HT-29 (cell line): Measurements from ENCODE around the gene EMC7. TPM values are rescaled to one million over a fixed set of nuclear protein-coding genes. Genes with fewer than 3 reads are reported as not detected.
"Not testable (repeated sequence)": the region's sequence is repeated elsewhere in the genome, so short reads cannot be mapped to it uniquely, and the experiment has no call there.

Experiments used
- DNase-seq: peaks from one replicate; pipeline ENCODE4 v3.0.0-alpha.2; 2015; ENCODE audit warnings: low spot score
- total RNA-seq: library from RNA; depleted of rRNA; stranded (reverse); fragments of >200 nt; shearing (Covaris generic); gene quantifications from 2 replicates; pipeline ENCODE4 v1.2.3, GENCODE V29; 2014

EMC7 gene
- total RNA-seq, 1 experiment from 2014 or later, result 28.1 TPM

DNA sequence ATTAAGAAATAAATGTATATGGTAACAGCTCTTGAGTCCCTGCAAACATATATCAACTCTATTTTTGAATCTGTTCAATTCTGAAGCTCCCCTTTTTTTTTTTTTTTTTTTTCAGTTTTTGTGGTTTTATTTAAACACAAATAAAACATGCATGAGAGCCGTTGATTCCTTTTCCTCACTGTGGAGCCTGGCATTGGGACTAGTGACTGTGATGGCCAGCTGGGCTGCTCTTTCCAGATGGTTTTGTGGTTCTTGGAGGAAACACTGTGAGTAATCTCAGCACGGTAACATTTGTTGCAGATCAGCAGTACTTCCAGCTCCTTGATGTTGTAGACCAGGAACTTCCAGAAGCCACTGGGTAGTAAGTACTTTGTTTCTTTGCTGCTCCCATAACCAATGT, 15.9 kb downstream of the EMC7 start:
- no peak for DNase-seq

DNA sequence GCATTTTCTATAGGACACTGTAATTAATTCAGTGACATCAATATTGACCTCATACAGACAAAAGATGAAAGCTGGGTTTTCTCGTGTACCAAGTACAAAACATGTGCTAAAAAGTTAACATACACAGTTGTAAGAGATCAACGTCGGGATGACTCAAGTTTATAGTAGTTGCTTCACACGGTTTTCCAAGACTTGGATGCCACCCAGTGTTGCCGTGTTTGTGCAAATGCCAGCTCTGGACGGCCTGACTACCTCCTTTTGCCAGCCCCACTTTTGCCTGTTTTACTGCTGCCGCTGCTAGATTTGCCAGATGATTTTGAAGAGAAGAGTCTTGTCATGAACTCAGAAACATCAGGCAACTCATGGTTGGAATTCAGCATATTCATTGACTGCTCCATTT, 17.6 kb downstream of the EMC7 start:
- no peak for DNase-seq

DNA sequence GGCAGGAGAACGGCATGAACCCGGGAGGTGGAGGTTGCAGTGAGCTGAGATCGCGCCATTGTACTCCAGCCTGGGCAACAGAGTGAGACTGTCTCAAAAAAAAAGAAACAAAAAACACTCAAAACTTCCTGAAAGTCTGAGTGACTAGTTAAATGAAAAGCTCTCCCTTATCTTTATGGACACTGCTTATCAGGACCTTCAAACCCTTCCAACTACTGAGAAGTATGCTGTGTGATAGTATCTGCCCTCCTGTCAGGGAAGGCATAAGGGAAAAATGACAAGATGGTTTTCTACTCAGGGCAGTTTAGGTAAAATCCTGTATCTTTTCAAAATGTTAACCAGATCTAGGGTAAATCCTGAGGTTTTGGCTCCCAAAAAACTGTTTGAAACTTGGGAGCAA, 21.8 kb downstream of the EMC7 start:
- no peak for DNase-seq

DNA sequence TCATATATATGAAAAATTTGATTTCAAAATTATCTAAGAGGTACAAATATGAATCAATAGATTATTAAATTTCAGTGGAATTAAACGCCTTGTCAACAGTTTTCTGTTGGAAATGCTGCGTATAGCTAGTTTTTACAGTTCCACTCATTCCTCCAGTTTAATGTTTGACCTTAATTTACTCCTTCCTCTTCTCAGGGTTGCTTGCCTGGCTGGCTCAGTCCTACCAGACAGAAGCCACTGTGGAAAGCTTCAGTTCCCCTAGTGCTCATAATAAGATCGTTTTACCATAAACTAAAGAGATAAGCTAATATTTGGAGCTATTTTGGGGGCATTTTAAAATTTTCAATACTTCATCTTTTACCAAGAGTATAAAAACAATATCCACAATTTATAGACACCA, 22.8 kb downstream of the EMC7 start:
- DNase-seq, result no peak

DNA sequence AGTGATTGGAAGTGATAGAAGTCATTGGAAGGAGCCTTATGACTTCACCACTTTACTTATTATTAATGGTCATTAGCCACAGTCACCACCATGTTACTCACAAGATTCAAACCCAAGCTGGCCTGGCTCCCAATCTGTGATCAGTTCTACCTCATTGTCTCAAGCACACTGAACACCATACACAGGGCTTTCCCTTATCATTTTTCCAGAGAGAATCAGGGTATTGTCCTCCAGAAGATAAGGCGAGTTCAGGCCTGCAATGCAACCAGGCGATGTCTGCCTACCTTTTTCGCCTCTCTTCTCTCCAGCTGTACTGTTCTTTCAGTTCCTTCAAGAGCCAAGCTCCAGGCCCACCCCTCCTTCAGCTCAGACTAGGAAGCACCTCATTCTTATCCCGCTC, 24.9 kb downstream of the EMC7 start:
- DNase-seq, result no peak

DNA sequence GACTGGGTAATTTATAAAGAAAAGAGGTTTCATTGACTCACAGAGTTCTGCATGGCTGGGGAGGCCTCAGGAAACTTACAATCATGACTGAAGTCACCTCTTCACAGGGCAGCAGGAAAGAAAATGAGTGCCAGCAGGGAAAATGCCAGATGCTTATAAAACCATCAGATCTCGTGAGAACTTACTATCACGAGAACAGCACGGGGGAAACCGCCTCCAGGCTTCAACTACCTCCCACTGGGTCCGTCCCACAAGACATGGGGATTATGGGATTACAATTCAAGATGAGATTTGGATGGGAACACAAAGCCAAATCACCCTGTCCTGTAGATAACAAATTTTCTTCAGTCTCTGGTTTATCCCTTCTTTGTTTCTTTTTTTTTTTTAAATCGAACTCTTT, 31.7 kb downstream of the EMC7 start:
- no peak for DNase-seq

DNA sequence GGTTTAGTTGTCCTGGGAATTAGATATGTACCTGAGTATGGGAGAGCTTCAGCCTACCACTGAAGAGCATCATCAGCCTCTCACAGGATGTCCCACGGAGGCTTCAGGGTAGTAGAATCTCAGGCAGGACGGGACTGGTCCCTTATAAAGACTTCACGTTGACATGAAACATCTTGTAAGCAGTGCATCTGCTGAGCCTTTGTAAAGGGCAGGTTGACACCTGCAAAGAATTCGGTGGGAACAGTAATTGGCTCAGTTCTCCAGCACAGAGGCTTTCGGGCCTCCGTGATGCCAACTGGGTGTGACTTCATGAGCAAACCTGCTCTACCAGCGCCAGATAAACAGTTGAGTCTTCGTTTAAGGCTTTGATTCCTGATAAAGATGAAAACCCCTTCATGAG, 35.7 kb downstream of the EMC7 start:
- no peak for DNase-seq

DNA sequence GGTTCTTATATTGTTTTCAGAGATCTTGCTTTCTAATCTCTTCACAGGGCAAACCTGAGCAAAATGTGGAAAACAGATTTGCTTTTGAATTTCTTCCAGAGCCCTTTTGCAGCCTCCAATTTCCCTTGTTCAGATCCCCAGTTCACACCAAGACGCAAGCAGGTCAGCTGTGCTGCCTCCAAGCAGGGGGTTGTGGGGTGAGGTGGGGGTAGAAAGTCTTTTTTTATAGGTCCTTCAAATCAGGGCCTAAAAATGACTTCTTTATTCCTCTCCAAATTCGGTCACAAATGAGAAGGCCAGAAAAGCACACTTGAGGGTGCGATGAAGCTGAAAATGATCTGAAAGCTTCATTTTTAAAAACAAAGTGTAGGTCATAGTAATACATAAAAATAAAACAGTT, 36.4 kb downstream of the EMC7 start:
- no peak for DNase-seq

DNA sequence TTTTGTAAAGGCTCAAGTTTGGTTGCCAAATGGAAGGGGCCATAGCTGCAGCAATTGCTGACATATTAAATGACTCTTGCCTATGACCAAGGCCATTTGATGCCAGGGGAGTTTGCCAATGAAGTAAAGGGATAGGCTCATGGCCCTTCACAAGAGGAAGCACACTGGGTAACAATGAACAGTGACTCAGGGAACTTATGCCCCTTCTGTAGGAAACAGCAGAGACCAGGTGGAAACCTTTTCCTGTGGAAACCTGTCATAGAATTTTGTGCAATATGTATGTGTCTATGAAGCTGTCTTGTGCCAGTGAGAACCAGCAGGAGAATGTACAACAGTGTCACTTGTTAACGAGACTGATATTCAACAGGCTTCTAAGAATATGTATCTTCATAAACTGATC, 37.2 kb downstream of the EMC7 start:
- no peak for DNase-seq

DNA sequence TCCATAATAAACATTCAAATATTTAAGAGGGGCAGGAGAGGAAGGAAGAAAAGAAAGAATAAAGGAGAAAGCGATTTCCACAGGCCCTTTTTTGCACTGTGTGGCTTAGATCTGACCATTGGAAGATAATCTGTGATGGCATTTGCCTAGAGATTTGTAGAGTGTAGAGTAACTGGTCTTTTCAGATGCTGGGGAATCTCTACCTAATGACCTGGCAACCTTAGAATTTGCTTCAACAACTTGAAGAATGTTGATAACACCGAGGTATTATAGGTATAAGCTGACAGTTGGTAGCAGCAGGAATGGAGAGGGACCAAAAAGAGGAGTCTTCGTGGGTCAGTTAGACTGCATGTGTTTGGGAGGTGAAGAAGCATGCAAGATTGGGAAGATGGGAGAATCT, 41.7 kb downstream of the EMC7 start:
- DNase-seq, result no peak

DNA sequence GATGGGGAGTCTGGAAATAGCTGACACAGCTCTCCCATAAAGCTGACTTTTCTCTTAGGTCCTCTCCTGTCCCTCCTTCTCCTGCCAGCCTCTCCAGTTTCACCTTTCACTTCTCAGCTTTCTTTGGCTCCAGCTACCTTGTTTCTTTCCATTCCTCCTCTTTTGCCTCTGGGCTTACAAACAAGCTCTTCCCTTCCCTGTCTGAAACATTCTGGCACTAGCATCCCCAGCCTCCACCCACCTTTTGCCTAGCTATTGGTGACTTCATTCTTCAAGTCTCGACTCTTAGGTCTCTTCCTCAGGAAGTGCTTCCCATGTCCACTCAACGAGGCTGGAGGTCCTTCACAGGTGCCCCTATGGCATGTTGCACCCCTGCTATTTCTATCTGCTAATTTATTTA, 42.2 kb downstream of the EMC7 start:
- DNase-seq, result no peak

DNA sequence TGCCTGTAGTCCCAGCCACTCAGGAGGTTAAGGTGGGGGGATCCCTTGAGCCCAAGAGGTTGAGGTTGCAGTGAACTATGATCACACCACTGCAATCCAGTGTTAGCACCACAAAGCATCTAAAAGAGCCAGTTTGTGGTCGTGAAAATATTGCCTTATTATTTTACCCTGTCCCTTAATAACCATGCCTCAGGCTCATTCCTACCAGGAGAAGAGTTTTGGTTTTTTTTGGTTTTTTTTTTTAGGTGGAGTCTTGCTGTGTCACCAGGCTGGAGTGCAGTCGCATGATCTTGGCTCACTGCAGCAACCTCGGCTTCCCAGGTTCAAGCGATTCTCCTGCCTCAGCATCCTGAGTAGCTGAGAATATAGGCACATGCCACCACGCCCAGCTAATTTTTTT, 44.8 kb downstream of the EMC7 start:
- no peak for DNase-seq

DNA sequence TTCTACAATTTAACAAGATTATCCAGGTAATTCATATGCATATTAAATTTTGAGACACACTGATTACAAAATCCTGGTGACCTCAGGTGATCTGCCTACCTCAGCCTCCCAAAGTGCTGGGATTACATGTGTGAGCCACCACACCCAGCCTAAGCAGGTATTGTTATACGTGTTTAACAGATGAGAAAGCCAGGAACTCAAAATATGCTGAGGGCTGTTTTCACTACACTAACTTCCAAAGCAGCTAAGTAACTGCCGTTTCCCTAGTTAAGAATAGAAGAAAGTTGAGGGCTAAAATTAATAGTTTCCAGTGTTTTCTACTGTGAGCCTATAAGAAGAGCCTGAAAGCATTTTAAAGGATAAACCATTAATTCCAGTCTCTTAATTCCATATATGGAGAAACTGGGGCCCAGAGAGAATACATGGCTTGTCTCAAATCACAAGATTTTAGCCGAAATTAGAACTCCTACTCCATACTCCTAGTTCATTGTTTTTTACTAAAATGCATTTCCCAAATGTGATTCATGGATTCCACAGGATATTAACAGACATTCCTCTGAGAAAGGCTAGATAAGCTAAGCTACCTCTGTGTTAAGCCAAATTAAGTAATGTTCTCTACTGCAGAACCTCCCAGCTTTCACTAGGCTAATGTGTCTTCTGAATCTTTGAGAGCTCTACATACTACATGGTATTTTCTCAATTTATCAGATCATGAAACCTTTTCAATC, 45.6 kb downstream of the EMC7 start:
- DNase-seq, result no peak

DNA sequence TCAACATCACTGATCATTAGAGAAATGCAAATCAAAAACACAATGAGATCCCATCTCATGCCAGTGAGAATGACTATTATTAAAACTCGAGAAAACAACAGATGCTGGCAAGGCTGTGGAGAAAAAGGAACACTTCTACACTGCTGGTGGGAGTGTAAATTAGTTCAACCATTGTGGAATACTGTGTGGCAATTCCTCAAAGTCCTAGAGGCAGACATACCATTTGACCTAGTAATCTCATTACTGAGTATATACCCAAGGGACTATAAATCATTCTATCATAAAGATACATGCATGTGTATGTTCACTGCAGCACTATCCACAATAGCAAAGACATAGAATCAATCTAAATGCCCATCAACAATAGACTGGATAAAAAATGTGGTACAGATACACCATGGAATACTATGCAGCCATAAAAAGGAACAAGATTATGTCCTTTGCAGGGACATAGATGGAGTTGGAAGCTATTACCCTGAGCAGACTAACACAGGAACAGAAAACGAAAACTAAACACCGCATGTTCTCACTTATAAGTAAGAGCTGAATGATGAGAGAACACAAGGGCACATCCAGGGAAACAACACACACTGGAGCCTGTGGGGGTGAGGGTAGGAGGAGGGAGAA, 47.5 kb downstream of the EMC7 start:
- DNase-seq, result no peak

DNA sequence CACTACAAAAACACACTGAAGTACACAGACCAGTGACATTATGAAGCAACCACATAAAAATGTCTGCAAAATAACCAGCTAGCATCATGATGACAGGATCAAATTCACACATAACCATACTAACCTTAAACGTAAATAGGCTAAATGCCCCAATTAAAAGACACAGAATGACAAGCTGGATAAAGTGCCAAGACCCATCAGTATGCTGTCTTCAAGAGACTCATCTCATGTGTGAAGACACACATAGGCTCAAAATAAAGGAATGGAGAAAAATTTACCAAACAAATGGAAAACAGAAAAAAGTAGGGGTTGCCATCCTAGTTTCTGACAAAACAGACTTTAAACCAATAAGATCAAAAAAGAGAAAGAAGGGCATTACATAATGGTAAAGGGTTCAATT, 51.3 kb downstream of the EMC7 start:
- DNase-seq, result not testable (repeated sequence)

DNA sequence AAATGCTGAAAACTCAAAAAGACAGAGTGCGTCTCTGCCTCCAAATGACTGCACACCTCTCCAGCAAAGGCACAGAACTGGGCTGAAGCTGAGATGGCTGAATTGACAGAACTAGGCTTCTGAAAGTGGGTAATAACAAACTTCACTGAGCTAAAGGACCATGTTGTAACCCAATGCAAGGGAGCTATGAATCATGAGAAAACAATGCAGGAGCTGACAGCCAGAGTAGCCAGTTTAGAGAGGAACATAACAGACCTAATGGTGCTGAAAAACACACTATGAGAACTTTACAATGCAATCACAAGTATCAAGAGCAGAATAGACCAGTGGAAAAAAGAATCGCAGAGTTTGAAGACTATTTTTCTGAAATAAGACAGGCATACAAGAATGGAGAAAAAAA, 52.5 kb downstream of the EMC7 start:
- no peak for DNase-seq

DNA sequence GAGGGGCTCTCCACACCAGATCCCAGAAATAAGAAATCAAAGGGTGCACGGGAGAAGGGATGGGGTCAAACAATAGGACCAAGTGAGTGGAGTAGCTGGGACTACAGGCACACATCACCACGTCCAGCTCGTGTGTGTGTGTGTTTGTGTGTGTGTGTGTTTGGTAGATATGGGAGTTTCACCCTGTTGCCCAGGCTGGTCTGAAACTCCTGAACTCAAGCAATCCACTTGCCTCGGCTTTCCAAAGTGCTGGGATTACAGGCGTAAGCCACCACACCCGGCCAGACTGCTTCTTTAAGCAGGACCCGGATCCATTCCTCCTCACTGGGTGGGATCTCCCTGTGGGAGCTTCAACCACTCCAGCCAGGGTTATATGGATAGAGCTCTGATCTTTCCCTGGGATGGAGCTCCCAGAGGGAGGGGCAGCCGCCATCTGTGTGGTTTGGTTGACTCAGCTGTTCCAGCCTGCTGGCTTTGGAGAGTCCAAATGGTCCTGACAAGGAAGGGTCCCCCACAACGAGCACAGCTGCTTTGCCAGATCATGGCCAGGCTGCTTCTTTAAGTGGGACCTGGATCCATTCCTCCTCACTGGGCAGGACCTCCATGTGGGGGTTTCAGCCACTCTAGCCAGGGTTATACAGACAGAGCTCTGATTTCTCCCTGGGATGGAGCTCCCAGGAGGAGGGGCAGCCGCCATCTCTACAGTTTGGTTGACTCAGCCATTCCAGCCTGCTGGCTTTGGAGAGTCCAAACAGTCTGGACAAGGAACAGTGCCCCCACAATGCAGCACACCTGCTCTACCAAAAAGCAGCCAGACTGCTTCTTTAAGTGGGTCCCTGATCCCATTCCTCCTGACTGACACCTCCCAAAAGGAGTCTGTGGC, 53.5 kb downstream of the EMC7 start:
- no peak for DNase-seq

DNA sequence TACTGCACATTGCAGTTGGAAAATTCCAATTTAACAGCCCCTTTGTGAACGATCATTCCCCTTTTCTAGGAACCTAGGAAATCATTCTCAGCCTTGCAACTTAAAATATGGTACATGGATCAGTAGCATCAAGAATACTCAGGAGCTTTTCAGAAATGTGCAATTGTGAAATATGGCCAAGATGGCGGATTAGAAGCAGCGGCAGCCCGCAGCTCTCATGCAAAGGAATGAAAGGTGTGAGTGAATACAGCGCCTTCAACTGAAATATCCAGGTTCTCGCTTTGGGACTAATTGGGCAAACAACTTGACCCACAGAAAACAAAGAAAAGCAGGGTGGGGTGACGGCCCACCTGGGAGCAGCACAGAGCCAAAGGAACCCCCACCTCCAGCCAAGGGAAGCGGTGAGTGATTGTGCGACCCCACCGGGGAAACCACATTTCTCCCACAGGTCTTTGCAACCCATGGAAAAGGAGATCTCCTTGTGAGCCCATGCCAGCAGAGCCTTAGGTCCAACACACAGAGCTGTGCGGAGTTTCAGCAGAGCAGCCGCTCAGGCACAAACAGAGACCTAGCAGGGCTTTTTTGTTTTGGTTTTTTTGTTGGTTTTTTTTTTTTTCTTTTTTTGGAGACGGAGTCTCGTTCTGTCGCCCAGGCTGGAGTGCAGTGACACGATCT, 55.1 kb downstream of the EMC7 start:
- no peak for DNase-seq

DNA sequence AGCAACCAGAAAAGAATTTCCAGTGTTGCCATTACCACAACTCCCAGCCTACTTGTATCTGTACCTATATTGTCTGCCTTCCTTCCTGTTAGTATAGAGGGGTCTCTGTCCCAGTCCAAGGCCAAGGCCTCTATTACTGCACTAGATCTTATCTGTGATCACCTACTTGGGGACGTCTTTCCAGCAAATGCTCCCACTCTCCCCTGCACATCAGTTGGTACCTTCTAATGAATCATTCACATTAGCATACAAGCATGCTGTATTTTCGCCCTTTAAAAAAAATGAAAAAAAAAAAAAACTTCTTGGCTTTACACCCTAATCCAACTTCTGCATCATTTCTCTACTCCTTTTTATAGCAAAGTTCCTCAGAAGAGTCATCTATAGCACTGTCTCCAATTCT, 57.8 kb downstream of the EMC7 start:
- DNase-seq, result no peak

DNA sequence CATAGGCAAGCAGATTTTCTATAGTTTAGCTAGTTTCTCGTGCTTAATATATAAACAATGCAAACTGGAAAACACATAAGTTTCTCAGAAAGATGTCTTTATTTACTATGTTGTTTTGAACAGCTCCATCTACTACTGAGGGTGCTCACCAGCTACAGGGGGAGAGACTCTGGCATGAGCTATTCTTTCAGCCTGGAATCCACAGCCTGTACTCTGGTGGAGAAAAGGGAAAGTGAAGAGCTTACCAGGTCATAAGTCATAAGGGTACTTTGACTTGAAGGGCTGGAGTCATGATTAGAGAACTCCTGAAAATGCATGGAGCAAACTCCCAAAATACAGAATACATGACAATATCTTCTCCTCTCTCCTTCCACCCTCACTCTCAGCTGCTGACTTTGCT, 58.3 kb downstream of the EMC7 start:
- no peak for DNase-seq

DNA sequence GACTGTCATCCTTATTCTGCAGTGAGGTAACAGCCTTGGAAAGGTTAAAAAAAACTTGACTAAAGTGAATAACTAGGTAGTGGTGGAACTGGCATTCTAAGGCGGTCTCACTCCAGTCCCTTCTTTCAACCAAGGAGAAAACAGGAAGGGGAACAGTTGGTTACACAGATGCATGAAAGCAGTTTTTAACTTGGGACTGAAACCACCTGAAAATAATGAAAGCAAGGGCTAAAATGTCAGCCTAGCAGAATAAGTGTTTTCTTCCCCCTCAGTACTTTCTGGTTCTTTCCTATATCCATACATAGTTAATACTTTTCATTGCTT, 61.9 kb downstream of the EMC7 start:
- DNase-seq, result no peak
